Neural crest cell (in vitro differentiated cells): ENCODE measurements around the gene CNKSR3. TPM values are rescaled to one million over a fixed set of nuclear protein-coding genes. Genes with fewer than 3 reads are reported as not detected.

Source experiments
- DNase-seq: peaks from one replicate; pipeline ENCODE4 v3.0.0; 2021; ENCODE audit warnings: low read depth, mixed read lengths, low spot score
- H3K27ac Mint-ChIP-seq: one replicate; pipeline ENCODE4 v1.8.0; 2021; ENCODE audit warnings: mild to moderate bottlenecking, mixed read lengths; ENCODE audit not compliant: unreplicated experiment
- H3K27me3 Mint-ChIP-seq: 2 replicates; pipeline ENCODE4 v1.8.0; 2021; ENCODE audit warnings: low read depth, mild to moderate bottlenecking, mixed read lengths
- H3K36me3 Mint-ChIP-seq: 2 replicates; pipeline ENCODE4 v1.8.0; 2021; ENCODE audit warnings: low read depth, mild to moderate bottlenecking, mixed read lengths
- H3K4me1 Mint-ChIP-seq: 2 replicates; pipeline ENCODE4 v1.8.0; 2021; ENCODE audit warnings: mixed read lengths
- H3K4me3 Mint-ChIP-seq: one replicate; pipeline ENCODE4 v1.8.0; 2021; ENCODE audit warnings: mild to moderate bottlenecking, mixed read lengths
- H3K9me3 Mint-ChIP-seq: 2 replicates; pipeline ENCODE4 v1.8.0; 2021; ENCODE audit warnings: mixed read lengths
- CTCF ChIP-seq: fragments of 200-600 bp; sonication (generic); conservative IDR thresholded peaks from 2 replicates; pipeline ENCODE4 v1.5.0; 2021; ENCODE audit warnings: antibody characterized with exemption, mild to moderate bottlenecking
- total RNA-seq: library from RNA; stranded (reverse); gene quantifications from 2 replicates; pipeline ENCODE4 v1.2.1, GENCODE V29; 2021

CNKSR3 gene
- total RNA-seq, 1 donor from 2014 or later = 11.7 TPM

GRCh38 chr6:154399097-154399496, 111.4 kb downstream of the CNKSR3 start:
- no peak for DNase-seq
- Mint-ChIP-seq H3K9me3 (peaks cover 2% of the 10 kb centered on the region), H3K27ac (no peak overlapping the region), H3K27me3 (no peaks in the 10 kb centered on the region), H3K4me1 (peaks cover 48% of the 10 kb centered on the region), H3K4me3 (no peak overlapping the region), H3K36me3 (peaks cover 11% of the 10 kb centered on the region)
- TF ChIP-seq CTCF = no peak

GRCh38 chr6:154397491-154398195, 112.8 kb downstream of the CNKSR3 start:
- no peak for TF ChIP-seq CTCF
- H3K9me3 Mint-ChIP-seq = peaks cover 2% of the 10 kb centered on the region
- peaks cover 9% of the 10 kb centered on the region for H3K36me3 Mint-ChIP-seq
- peaks cover 51% of the 10 kb centered on the region for H3K4me1 Mint-ChIP-seq
- H3K4me3 Mint-ChIP-seq = no peak overlapping the region
- no peak overlapping the region for H3K27ac Mint-ChIP-seq
- no peak for DNase-seq
- H3K27me3 Mint-ChIP-seq = no peaks in the 10 kb centered on the region

- DNase-seq = no peak
- no peaks in the 10 kb centered on the region for H3K27me3 Mint-ChIP-seq
- H3K27ac Mint-ChIP-seq = no peak overlapping the region
- TF ChIP-seq CTCF = no peak
- peaks cover 7% of the 10 kb centered on the region for H3K36me3 Mint-ChIP-seq
- H3K4me1 Mint-ChIP-seq = peaks cover 51% of the 10 kb centered on the region
- H3K4me3 Mint-ChIP-seq = no peak overlapping the region
- H3K9me3 Mint-ChIP-seq = peaks cover 2% of the 10 kb centered on the region
These were observed 114.6 kb downstream of the CNKSR3 start for GRCh38 chr6:154395878-154396277.

GRCh38 chr6:154395316-154395715, 115.2 kb downstream of the CNKSR3 start:
- Mint-ChIP-seq H3K27ac (no peak overlapping the region), H3K4me3 (no peak overlapping the region), H3K27me3 (no peaks in the 10 kb centered on the region), H3K36me3 (peaks cover 7% of the 10 kb centered on the region), H3K4me1 (peaks cover 51% of the 10 kb centered on the region), H3K9me3 (peaks cover 2% of the 10 kb centered on the region)
- no peak for TF ChIP-seq CTCF
- no peak for DNase-seq

GRCh38 chr6:154394571-154394970, 115.9 kb downstream of the CNKSR3 start:
- Mint-ChIP-seq H3K27ac (peak overlapping the region; percentile 16), H3K4me1 (peaks cover 46% of the 10 kb centered on the region), H3K4me3 (peak overlapping the region; percentile 1), H3K27me3 (no peaks in the 10 kb centered on the region), H3K9me3 (peaks cover 2% of the 10 kb centered on the region), H3K36me3 (peaks cover 7% of the 10 kb centered on the region)
- no peak for DNase-seq
- no peak for TF ChIP-seq CTCF
